HepG2 (cell line): ENCODE results near the gene SGPL1. TPM values are rescaled to one million over a fixed set of nuclear protein-coding genes. Genes with fewer than 3 reads are reported as not detected.
A peak's percentile ranks its signal among the peaks of the same experiment; 100 is the strongest.

ENCODE experiments used
- ATAC-seq: fragments of 200-7000 bp; cut with Tn5 transposase; 3 replicates; pipeline ENCODE4 v1.9.1; 2020; ENCODE audit warnings: mild to moderate bottlenecking, moderate library complexity
- BruUV-seq: library from RNA; stranded (reverse); fragments of 400-500 nt; replicated peaks from 2 replicates; lab custom pipeline; 2021; lab: Mats Ljungman, UMichigan
- CTCF ChIA-PET: fragments of 300-600 bp; formaldehyde crosslinking; extraction: SDS; loops from one replicate; lab custom pipeline; 2021; ENCODE audit warnings: low total read pairs, inconsistent platforms, low intra/inter-chr PET ratio; lab: Yijun Ruan, JAX
- POLR2A ChIA-PET: fragments of 350-600 bp; sonication (Branson Sonifier 250); formaldehyde crosslinking; loops from one replicate; lab custom pipeline; 2020; ENCODE audit warnings: antibody characterized with exemption, inconsistent platforms; lab: Yijun Ruan, JAX
- DNase-seq: peaks from one replicate; pipeline ENCODE4 v3.0.0-alpha.2; 2015; ENCODE audit warnings: low spot score
- FAIRE-seq: peaks from 3 replicates; lab custom pipeline; 2011; peaks lifted over from hg19 to GRCh38; lab: Jason Lieb, UNC
- H2AFZ ChIP-seq: one replicate; pipeline ENCODE4 v1.6.1; 2011; ENCODE audit warnings: low read length, inconsistent platforms
- H3K27ac ChIP-seq: fragments of 300-600 bp; 3 replicates; pipeline ENCODE4 v1.8.0; 2011; ENCODE audit warnings: mixed run types, mild to moderate bottlenecking, mixed read lengths, low read length, inconsistent platforms; ENCODE audit not compliant: insufficient read depth; ENCODE audit errors: extremely low read length
- H3K27me3 ChIP-seq, 2 experiments: fragments of 200-600 bp in 1 of 2; 2 replicates in 1 of 2; 3 replicates in 1 of 2; pipeline versions ENCODE4 v1.6.0 to v1.8.0; 2011; ENCODE audit warnings: low read length in 2 of 2, mild to moderate bottlenecking in 2 of 2, moderate library complexity in 2 of 2, inconsistent platforms in 1 of 2; ENCODE audit not compliant: insufficient read depth in 2 of 2, control insufficient read depth in 1 of 2
- H3K36me3 ChIP-seq, 2 experiments: fragments of 200-600 bp in 1 of 2; replicated peaks in 1 of 2; 2 replicates in 1 of 2; 3 replicates in 1 of 2; pipeline versions ENCODE4 v1.5.1 to v1.8.0; 2011; ENCODE audit warnings: low read length in 2 of 2, inconsistent platforms in 1 of 2; ENCODE audit not compliant: insufficient read depth in 2 of 2, control insufficient read depth in 1 of 2
- H3K4me1 ChIP-seq: 2 replicates; pipeline ENCODE4 v1.5.1; 2012; ENCODE audit warnings: low read length, inconsistent platforms; ENCODE audit not compliant: insufficient read depth
- H3K4me2 ChIP-seq: 2 replicates; pipeline ENCODE4 v1.6.0; 2011; ENCODE audit warnings: low read depth, low read length, inconsistent platforms
- H3K4me3 ChIP-seq, 3 experiments: fragments of 200-600 bp in 1 of 3; sonication (generic), shearing (Covaris generic) in 1 of 3; replicated peaks in 1 of 3; 2 replicates each; pipeline ENCODE4 v1.5.1; 2011 to 2016; ENCODE audit warnings: low read length in 3 of 3, inconsistent platforms in 2 of 3, low read depth in 2 of 3, mild to moderate bottlenecking in 2 of 3, control low read depth in 1 of 3, mixed read lengths in 1 of 3; ENCODE audit not compliant: insufficient read depth in 1 of 3
- H3K79me2 ChIP-seq: one replicate; pipeline ENCODE4 v1.6.1; 2011; ENCODE audit warnings: low read length, inconsistent platforms; ENCODE audit not compliant: insufficient read depth
- H3K9ac ChIP-seq: 2 replicates; pipeline ENCODE4 v1.6.0; 2011; ENCODE audit warnings: mild to moderate bottlenecking, low read depth, low read length, inconsistent platforms; ENCODE audit not compliant: insufficient read depth
- H3K9me3 ChIP-seq: 2 replicates; pipeline ENCODE4 v1.5.1; 2012; ENCODE audit warnings: mild to moderate bottlenecking, low read length
- H4K20me1 ChIP-seq: 2 replicates; pipeline ENCODE4 v1.6.0; 2011; ENCODE audit warnings: inconsistent platforms, mild to moderate bottlenecking, low read length, moderate library complexity; ENCODE audit not compliant: insufficient read depth
- MTA3 ChIP-seq: sonication (generic); formaldehyde crosslinking; IDR thresholded peaks from 2 replicates; pipeline ENCODE4 v1.4.0; 2020; ENCODE audit warnings: missing genetic modification reagents
- PHF8 ChIP-seq: sonication (generic); formaldehyde crosslinking; IDR thresholded peaks from 2 replicates; pipeline ENCODE4 v1.5.0; 2020; ENCODE audit warnings: missing genetic modification reagents
- SIX1 ChIP-seq: sonication (generic); formaldehyde crosslinking; IDR thresholded peaks from 2 replicates; pipeline ENCODE4 v1.4.0; 2020; ENCODE audit warnings: missing genetic modification reagents, borderline replicate concordance
- ZNF160 ChIP-seq: sonication (generic); formaldehyde crosslinking; IDR thresholded peaks from 2 replicates; pipeline ENCODE4 v1.8.0; 2022; ENCODE audit warnings: mild to moderate bottlenecking, inconsistent platforms, missing genetic modification reagents
- ZNF232 ChIP-seq: sonication (generic); formaldehyde crosslinking; IDR thresholded peaks from 2 replicates; pipeline ENCODE4 v1.4.0; 2020; ENCODE audit warnings: missing genetic modification reagents, borderline replicate concordance
- ZNF337 ChIP-seq: sonication (generic); formaldehyde crosslinking; IDR thresholded peaks from 2 replicates; pipeline ENCODE4 v1.5.1; 2020; ENCODE audit warnings: missing genetic modification reagents, low read depth, mild to moderate bottlenecking, borderline replicate concordance
- ZSCAN21 ChIP-seq: sonication (generic); formaldehyde crosslinking; IDR thresholded peaks from 2 replicates; pipeline ENCODE4 v1.8.0; 2022; ENCODE audit warnings: mild to moderate bottlenecking, missing genetic modification reagents, moderate library complexity, borderline replicate concordance
- WGBS: methylation state at CpG from one replicate; pipeline ENCODE4 v1.1.6; 2017; ENCODE audit warnings: low lambda C conversion rate; 5-methylcytosine and 5-hydroxymethylcytosine counted together
- in situ Hi-C: cut with HindIII; loops from 2 replicates; pipeline ENCODE4 v1.10.0; 2017; ENCODE audit warnings: low pct_unique_long_range_greater_than_20kb; ENCODE audit not compliant: extremely low pct_ligation_motif_present
- intact Hi-C: fragments of 100-400 bp; cut with micrococcal nuclease; formaldehyde crosslinking; loops from one replicate; pipeline ENCODE4 v1.10.0; 2022; ENCODE audit not compliant: unreplicated experiment
- polyA plus RNA-seq, 8 experiments: library from polyadenylated mRNA; depleted of rRNA in 3 of 8; stranded (reverse) in 7 of 8; unstranded in 1 of 8; fragments of >200 nt; fragmentation: Illumina TruSeq in 4 of 8; extraction: Trizol in 4 of 8; gene quantifications; 2 replicates each; pipeline versions ENCODE4 v1.2.1 to v1.2.3, GENCODE V29; 2011 to 2016; ENCODE audit warnings: low read depth in 4 of 8, missing spikeins in 1 of 8, mixed read lengths in 1 of 8; ENCODE audit not compliant: insufficient read depth in 1 of 8
- total RNA-seq, 5 experiments: library from RNA; depleted of rRNA; stranded (reverse); fragments of >200 nt; fragmentation: Illumina TruSeq; extraction: Trizol; gene quantifications; 2 replicates each; pipeline ENCODE4 v1.2.3, GENCODE V29; 2016; ENCODE audit warnings: low read depth in 1 of 5
- TF ChIP-seq, protein P1 (sequence below): sonication (generic); formaldehyde crosslinking; conservative IDR thresholded peaks from 2 replicates; pipeline ENCODE4 v1.5.0; 2020; ENCODE audit warnings: missing genetic modification reagents
- TF ChIP-seq, protein P2 (sequence below): sonication (generic); formaldehyde crosslinking; IDR thresholded peaks from 2 replicates; pipeline ENCODE4 v1.4.0; 2020; ENCODE audit warnings: missing genetic modification reagents
- TF ChIP-seq, protein P3 (sequence below): sonication (generic); formaldehyde crosslinking; conservative IDR thresholded peaks from 2 replicates; pipeline ENCODE4 v1.4.0; 2020; ENCODE audit warnings: missing genetic modification reagents

SGPL1 gene
- total and polyA plus RNA-seq, 2 of the 13 experiments (the other 11 are each of a cell fraction or from before 2014, with no cell fraction given) = 17.6 to 25.0 TPM

DNA sequence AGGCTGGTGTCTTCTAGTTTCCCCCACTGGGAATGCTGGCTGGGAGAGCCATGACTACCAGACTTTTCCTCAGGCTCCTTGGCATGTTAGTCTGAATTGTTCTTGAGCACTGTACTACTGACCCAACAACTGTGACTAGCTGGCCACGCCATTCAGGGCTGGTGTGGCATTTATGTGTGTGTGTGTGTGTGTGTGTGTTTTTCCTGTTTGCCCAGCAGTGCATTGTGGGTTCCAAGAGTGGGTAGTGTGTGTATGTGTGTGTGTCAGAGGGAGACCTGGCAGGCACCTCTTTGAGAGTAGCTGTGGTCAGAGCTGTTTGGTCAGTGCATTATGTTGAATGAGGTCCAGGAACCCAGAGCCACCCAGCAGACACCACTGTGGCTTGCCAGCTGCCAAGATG, 63.5 kb downstream of the SGPL1 start:
- WGBS = 20% methylated on average over 1 of the region's 1 CpG
- H3K36me3 ChIP-seq = peaks cover 16 to 40% of the 10 kb centered on the region in 2 experiments

More for the DNA sequence above, 63.5 kb downstream of the SGPL1 start:
- CTCF ChIA-PET = interaction anchor here (3.0 kb wide), 1 partner anchor 63 kb away, joined by 50 read pairs; the partner anchor contains the start of gene SGPL1
- H3K27me3 ChIP-seq = no peaks in the 10 kb centered on the region
- TF ChIP-seq ZNF232 (CRISPR knock-in tag) (no peak), ZSCAN21 (CRISPR knock-in tag) (no peak), PHF8 (CRISPR knock-in tag) (no peak), ZNF337 (CRISPR knock-in tag) (no peak), ZNF160 (no peak), SIX1 (CRISPR knock-in tag) (no peak), MTA3 (CRISPR knock-in tag) (no peak)
- TF ChIP-seq, protein P1, sequence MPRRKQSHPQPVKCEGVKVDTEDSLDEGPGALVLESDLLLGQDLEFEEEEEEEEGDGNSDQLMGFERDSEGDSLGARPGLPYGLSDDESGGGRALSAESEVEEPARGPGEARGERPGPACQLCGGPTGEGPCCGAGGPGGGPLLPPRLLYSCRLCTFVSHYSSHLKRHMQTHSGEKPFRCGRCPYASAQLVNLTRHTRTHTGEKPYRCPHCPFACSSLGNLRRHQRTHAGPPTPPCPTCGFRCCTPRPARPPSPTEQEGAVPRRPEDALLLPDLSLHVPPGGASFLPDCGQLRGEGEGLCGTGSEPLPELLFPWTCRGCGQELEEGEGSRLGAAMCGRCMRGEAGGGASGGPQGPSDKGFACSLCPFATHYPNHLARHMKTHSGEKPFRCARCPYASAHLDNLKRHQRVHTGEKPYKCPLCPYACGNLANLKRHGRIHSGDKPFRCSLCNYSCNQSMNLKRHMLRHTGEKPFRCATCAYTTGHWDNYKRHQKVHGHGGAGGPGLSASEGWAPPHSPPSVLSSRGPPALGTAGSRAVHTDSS = no peak
- TF ChIP-seq, protein P2, sequence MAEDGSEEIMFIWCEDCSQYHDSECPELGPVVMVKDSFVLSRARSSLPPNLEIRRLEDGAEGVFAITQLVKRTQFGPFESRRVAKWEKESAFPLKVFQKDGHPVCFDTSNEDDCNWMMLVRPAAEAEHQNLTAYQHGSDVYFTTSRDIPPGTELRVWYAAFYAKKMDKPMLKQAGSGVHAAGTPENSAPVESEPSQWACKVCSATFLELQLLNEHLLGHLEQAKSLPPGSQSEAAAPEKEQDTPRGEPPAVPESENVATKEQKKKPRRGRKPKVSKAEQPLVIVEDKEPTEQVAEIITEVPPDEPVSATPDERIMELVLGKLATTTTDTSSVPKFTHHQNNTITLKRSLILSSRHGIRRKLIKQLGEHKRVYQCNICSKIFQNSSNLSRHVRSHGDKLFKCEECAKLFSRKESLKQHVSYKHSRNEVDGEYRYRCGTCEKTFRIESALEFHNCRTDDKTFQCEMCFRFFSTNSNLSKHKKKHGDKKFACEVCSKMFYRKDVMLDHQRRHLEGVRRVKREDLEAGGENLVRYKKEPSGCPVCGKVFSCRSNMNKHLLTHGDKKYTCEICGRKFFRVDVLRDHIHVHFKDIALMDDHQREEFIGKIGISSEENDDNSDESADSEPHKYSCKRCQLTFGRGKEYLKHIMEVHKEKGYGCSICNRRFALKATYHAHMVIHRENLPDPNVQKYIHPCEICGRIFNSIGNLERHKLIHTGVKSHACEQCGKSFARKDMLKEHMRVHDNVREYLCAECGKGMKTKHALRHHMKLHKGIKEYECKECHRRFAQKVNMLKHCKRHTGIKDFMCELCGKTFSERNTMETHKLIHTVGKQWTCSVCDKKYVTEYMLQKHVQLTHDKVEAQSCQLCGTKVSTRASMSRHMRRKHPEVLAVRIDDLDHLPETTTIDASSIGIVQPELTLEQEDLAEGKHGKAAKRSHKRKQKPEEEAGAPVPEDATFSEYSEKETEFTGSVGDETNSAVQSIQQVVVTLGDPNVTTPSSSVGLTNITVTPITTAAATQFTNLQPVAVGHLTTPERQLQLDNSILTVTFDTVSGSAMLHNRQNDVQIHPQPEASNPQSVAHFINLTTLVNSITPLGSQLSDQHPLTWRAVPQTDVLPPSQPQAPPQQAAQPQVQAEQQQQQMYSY (CRISPR knock-in tag) = no peak
- TF ChIP-seq, protein P3, sequence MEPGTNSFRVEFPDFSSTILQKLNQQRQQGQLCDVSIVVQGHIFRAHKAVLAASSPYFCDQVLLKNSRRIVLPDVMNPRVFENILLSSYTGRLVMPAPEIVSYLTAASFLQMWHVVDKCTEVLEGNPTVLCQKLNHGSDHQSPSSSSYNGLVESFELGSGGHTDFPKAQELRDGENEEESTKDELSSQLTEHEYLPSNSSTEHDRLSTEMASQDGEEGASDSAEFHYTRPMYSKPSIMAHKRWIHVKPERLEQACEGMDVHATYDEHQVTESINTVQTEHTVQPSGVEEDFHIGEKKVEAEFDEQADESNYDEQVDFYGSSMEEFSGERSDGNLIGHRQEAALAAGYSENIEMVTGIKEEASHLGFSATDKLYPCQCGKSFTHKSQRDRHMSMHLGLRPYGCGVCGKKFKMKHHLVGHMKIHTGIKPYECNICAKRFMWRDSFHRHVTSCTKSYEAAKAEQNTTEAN (CRISPR knock-in tag) = no peak
- no peaks in the 10 kb centered on the region for H3K79me2 ChIP-seq
- no peak for DNase-seq
- no peak overlapping the region for H3K4me2 ChIP-seq
- H4K20me1 ChIP-seq = no peaks in the 10 kb centered on the region
- in situ Hi-C loops (no loop called here), intact Hi-C loops (loop anchor here (5.0 kb wide), 1 partner anchor 117 kb away; no protein-coding TSS in a partner anchor)
- BruUV-seq = no TSS peak
- H3K4me3 ChIP-seq = no peak overlapping the region
- H3K9ac ChIP-seq = no peak overlapping the region
- POLR2A ChIA-PET = interaction anchor here (1.3 kb wide), 1 partner anchor 9 kb away, joined by 7 read pairs; the partner anchor contains the start of gene PCBD1
- no peak overlapping the region for H2AFZ ChIP-seq
- peak; percentile 12; the same call in 1 of the 3 replicates for ATAC-seq
- H3K9me3 ChIP-seq = no peaks in the 10 kb centered on the region
- FAIRE-seq = no peak
- H3K4me1 ChIP-seq = no peaks in the 10 kb centered on the region
- H3K27ac ChIP-seq = no peak overlapping the region
